ENCODE results near the gene PLA2G4E. TPM values are rescaled to one million over a fixed set of nuclear protein-coding genes. Genes with fewer than 3 reads are reported as not detected.

The PLA2G4E gene
- total and polyA plus RNA-seq, 8 donors: 0.78 TPM; not detected in 7

DNA sequence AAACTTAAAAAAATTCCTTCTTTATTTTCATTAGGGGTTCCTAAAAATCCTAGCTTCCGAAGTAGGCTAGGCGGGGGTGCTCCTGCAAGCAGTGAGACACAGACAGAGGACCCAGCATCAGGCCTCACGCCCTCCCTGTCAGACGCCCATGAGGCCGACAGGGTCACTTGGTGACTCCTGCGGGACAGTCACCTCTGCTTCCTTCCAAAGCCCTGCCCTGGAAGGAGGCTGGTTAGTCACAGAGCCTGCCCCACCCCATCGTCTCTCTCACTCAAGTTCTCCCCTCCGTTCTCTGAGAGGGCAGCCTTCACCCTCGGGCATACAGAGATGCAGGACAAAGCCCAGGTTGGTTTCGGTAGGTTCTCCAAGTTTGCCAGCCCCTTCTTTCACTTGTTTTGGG is 87.1 kb downstream of the PLA2G4E start:
- H3K4me1 ChIP-seq: peaks cover 37 to 61% (median 51%) of the 10 kb centered on the region in 4 donors
- H3K27me3 ChIP-seq: no peaks in the 10 kb centered on the region
- H3K36me3 ChIP-seq: peaks cover 0 to 4% (median 0%) of the 10 kb centered on the region in 4 donors
- H3K27ac ChIP-seq: peak overlapping the region; percentile 25 to 79 (median 72)
- 43 to 56% (median 47%) methylated on average over 10 of the region's 10 CpGs for WGBS, 5 donors
- no peak overlapping the region for H3K4me3 ChIP-seq
- DNase-seq: peak; percentile 61 to 62
- intact Hi-C loops (cut with DNase I; ENCODE audit: low total_unique reads): no loop called here
- peak in 1 of 3 donors; percentile 36 for TF ChIP-seq POLR2AphosphoS5 (IDR thresholded peaks at IDR 0.05)
- TF ChIP-seq, protein P1, sequence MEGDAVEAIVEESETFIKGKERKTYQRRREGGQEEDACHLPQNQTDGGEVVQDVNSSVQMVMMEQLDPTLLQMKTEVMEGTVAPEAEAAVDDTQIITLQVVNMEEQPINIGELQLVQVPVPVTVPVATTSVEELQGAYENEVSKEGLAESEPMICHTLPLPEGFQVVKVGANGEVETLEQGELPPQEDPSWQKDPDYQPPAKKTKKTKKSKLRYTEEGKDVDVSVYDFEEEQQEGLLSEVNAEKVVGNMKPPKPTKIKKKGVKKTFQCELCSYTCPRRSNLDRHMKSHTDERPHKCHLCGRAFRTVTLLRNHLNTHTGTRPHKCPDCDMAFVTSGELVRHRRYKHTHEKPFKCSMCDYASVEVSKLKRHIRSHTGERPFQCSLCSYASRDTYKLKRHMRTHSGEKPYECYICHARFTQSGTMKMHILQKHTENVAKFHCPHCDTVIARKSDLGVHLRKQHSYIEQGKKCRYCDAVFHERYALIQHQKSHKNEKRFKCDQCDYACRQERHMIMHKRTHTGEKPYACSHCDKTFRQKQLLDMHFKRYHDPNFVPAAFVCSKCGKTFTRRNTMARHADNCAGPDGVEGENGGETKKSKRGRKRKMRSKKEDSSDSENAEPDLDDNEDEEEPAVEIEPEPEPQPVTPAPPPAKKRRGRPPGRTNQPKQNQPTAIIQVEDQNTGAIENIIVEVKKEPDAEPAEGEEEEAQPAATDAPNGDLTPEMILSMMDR (IDR thresholded peaks at IDR 0.05): no peak
- no peaks in the 10 kb centered on the region for H3K9me3 ChIP-seq

DNA sequence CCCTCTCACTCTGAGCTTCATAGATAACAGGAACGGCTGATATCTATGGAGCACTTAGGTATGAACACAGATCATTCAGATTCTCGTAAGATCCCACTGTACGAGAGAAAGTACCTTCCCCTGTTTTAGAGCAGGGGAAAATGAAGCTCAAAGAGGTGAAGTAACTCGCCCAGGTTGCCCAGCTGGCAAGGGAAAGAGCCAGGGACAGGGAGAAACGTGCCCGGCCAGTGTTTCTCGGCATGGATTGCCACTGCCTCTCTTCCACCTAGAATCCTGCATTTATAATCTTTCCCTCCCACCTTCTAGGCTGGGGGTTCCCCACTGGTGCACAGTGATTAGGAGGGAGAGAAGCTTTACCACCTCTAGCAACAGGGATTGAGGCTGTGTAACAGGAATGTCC is 87.5 kb downstream of the PLA2G4E start:
- TF ChIP-seq POLR2AphosphoS5 (IDR thresholded peaks at IDR 0.05) (no peak), EP300 (IDR thresholded peaks at IDR 0.05) (no peak), POLR2A (IDR thresholded peaks at IDR 0.05) (no peak)
- TF ChIP-seq, protein P1 (IDR thresholded peaks at IDR 0.05): no peak

DNA sequence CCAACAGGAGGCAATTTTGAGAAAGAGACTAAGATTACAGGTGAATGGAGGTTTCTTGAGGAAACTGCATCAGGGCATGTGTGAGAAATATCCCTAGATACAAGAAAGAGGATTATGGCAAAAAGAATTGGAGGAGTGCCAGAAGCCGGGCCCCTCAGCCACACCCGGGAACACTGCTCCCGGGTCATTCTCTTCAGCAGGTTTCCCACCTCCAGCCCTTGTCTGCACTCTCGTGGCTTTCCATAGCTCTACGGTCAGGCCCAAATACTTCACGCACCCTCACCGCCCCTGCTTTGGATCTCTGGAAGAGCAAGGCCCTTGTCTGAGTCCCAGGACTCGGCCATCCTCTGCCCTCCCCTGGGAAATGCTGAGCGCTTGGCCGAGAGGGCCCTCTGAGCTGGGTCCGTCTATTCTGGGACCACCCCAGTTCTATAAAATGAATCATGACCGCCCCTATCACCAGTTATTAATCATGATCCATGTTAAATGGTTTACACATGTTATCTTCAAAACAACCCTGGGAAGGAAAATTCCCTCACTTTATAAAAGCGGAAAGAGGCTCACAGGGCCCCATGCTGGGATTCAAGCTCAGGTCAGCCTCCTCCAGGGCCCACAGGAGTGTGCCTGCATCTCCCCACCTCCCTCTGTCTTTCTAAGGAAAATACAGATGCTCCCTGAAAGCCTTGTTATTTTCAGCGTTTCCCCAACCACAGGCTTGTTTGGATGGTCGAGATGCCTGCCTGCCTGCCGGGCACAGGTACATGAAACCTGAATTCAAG is 88.1 kb downstream of the PLA2G4E start:
- peak overlapping the region in 4 of 5 donors; percentile 62 to 79 (median 75) for H3K27ac ChIP-seq
- H3K9me3 ChIP-seq: no peaks in the 10 kb centered on the region
- TF ChIP-seq, protein P1 (IDR thresholded peaks at IDR 0.05): no peak
- TF ChIP-seq POLR2AphosphoS5 (IDR thresholded peaks at IDR 0.05) (no peak), POLR2A (IDR thresholded peaks at IDR 0.05) (no peak), EP300 (IDR thresholded peaks at IDR 0.05) (no peak)
- no peaks in the 10 kb centered on the region for H3K36me3 ChIP-seq
- H3K4me1 ChIP-seq: peaks cover 48 to 72% (median 61%) of the 10 kb centered on the region in 4 donors
- 60 to 76% (median 62%) methylated on average over 16 of the region's 16 CpGs for WGBS, 5 donors
- H3K27me3 ChIP-seq: no peaks in the 10 kb centered on the region
- DNase-seq: no peak
- intact Hi-C loops (cut with DNase I; ENCODE audit: low total_unique reads): no loop called here
- no peak overlapping the region for H3K4me3 ChIP-seq

More for the DNA sequence above, 87.5 kb downstream of the PLA2G4E start:
- Histone ChIP-seq H3K36me3 (peaks cover 0 to 3% (median 0%) of the 10 kb centered on the region in 4 donors), H3K4me1 (peaks cover 41 to 66% (median 55%) of the 10 kb centered on the region in 4 donors), H3K27me3 (no peaks in the 10 kb centered on the region), H3K4me3 (no peak overlapping the region), H3K9me3 (no peaks in the 10 kb centered on the region), H3K27ac (peak overlapping the region; percentile 35 to 79 (median 72))
- intact Hi-C loops (cut with DNase I; ENCODE audit: low total_unique reads): no loop called here
- no peak for DNase-seq
- WGBS, 5 donors: 45 to 70% (median 49%) methylated on average over 7 of the region's 7 CpGs

DNA sequence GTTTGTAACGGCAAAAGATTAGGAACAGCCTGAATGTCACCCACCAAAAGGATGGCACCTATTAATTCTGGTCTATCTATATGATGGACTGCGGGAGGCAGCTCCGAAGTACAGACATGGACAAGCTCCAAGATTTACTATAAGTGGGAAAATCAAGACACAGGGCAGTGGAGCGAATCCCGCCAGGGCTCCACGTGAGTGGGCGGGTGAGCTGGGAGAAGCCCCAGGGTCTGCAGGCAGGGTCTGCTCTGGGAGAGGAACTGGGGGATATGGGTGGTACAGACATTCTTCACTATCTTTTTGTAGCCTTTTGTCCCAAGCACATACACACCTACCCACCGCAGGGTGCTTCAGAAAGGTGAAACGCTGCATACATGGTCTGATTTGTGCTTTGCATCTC is 88.7 kb downstream of the PLA2G4E start:
- Histone ChIP-seq H3K27me3 (no peaks in the 10 kb centered on the region), H3K9me3 (no peaks in the 10 kb centered on the region), H3K27ac (no peak overlapping the region), H3K4me3 (no peak overlapping the region), H3K4me1 (peaks cover 54 to 78% (median 66%) of the 10 kb centered on the region in 4 donors), H3K36me3 (no peaks in the 10 kb centered on the region)
- intact Hi-C loops (cut with DNase I; ENCODE audit: low total_unique reads): no loop called here
- no peak for TF ChIP-seq POLR2AphosphoS5 (IDR thresholded peaks at IDR 0.05)
- TF ChIP-seq POLR2A (IDR thresholded peaks at IDR 0.05): no peak
- no peak for TF ChIP-seq EP300 (IDR thresholded peaks at IDR 0.05)
- TF ChIP-seq, protein P1 (IDR thresholded peaks at IDR 0.05): no peak
- WGBS, 5 donors: 92 to 96% (median 95%) methylated on average over 9 of the region's 9 CpGs
- no peak for DNase-seq

Other genes with a start within 250 kb of the PLA2G4E start
- 10 to 100 TPM in 4 of 5 donors, 1 to 10 TPM in 1; 8.8 to 41.5 (median 22.6) TPM for gene MAPKBP1, start 246.6 kb downstream of the PLA2G4E start, total RNA-seq
- gene MAPKBP1, start 246.6 kb downstream of the PLA2G4E start, polyA plus RNA-seq: 10 to 100 TPM in 2 of 3 donors, 1 to 10 TPM in 1; 9.0 to 20.5 (median 13.1) TPM
- gene JMJD7, start 192.9 kb downstream of the PLA2G4E start, total RNA-seq: 1 to 10 TPM in 1 of 5 donors, under 1 TPM in 2, not detected in 2; 0.55 to 3.1 (median 0.58) TPM
- 10 to 100 TPM; 16.8 to 24.2 (median 22.5) TPM for gene JMJD7, start 192.9 kb downstream of the PLA2G4E start, polyA plus RNA-seq
- gene PLA2G4B, start 182.2 kb downstream of the PLA2G4E start, total RNA-seq: 10 to 100 TPM in 3 of 5 donors, 1 to 10 TPM in 2; 2.6 to 71.2 (median 22.6) TPM
- gene PLA2G4B, start 182.2 kb downstream of the PLA2G4E start, polyA plus RNA-seq: 10 to 100 TPM in 1 of 3 donors, 1 to 10 TPM in 2; 4.0 to 38.5 (median 5.3) TPM
- 1 to 10 TPM in 1 of 5 donors, under 1 TPM in 3, not detected in 1; 0.29 to 4.9 (median 0.80) TPM for gene SPTBN5, start 127.0 kb downstream of the PLA2G4E start, total RNA-seq
- gene SPTBN5, start 127.0 kb downstream of the PLA2G4E start, polyA plus RNA-seq: 1 to 10 TPM; 2.6 to 3.2 (median 2.9) TPM
- 10 to 100 TPM in 4 of 5 donors, 1 to 10 TPM in 1; 9.4 to 86.4 (median 23.1) TPM for gene EHD4, start 48.5 kb downstream of the PLA2G4E start, total RNA-seq
- 10 to 100 TPM in 1 of 3 donors, 1 to 10 TPM in 2; 5.8 to 12.1 (median 9.8) TPM for gene EHD4, start 48.5 kb downstream of the PLA2G4E start, polyA plus RNA-seq
- gene PLA2G4D, start 73.5 kb upstream of the PLA2G4E start, total RNA-seq: 1 to 10 TPM in 2 of 5 donors, not detected in 3; 1.2 to 2.9 TPM
- gene PLA2G4D, start 73.5 kb upstream of the PLA2G4E start, polyA plus RNA-seq: 1 to 10 TPM in 1 of 3 donors, under 1 TPM in 1, not detected in 1; 0.18 to 3.2 TPM
- gene PLA2G4F, start 135.6 kb upstream of the PLA2G4E start, total RNA-seq: 10 to 100 TPM in 4 of 5 donors, 1 to 10 TPM in 1; 3.5 to 41.4 (median 12.9) TPM
- gene PLA2G4F, start 135.6 kb upstream of the PLA2G4E start, polyA plus RNA-seq: 1 to 10 TPM; 1.9 to 4.7 (median 3.8) TPM
- 100 to 1,000 TPM in 2 of 5 donors, 10 to 100 TPM in 3; 71.9 to 635 (median 96.3) TPM for gene VPS39, start 187.3 kb upstream of the PLA2G4E start, total RNA-seq
- 10 to 100 TPM; 22.2 to 28.4 (median 26.1) TPM for gene VPS39, start 187.3 kb upstream of the PLA2G4E start, polyA plus RNA-seq